Fibroblast of peridontal ligament (primary cell): Measurements from ENCODE around the gene LRCH3.

Source experiments
- DNase-seq: peaks from one replicate; pipeline ENCODE4 v3.0.0-alpha.2; 2010; ENCODE audit errors: extremely low read depth

Gene LRCH3

GRCh38 chr3:197791892-197792647, 1.0 kb downstream of the LRCH3 start:
- peak; percentile 43 for DNase-seq

- DNase-seq: peak; percentile 41
Observed at GRCh38 chr3:197793247-197793646, 2.2 kb downstream of the LRCH3 start.

DNA sequence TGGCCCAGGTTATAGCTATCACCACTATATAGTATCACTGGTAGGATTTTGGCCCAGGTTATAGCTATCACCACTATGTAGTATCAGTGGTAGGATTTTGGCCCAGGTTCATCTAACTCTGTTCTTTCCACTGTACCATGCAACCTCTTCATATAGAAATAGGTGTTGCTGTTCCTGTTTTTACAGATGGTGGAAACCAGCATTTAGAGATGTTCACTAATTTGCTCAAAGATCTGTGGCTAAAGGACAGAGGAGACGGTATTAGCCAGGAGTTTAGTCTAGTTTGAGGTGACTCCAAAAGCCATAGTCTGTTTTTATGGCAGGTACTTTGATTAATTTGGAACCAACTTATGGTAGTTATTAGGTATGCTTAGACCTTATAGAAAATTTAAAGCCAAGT, 3.1 kb downstream of the LRCH3 start:
- DNase-seq: no peak

- DNase-seq: peak; percentile 84
Observed at GRCh38 chr3:197795200-197795599, 4.1 kb downstream of the LRCH3 start.

- DNase-seq: no peak
Observed at GRCh38 chr3:197796087-197796486, 5.0 kb downstream of the LRCH3 start.

- DNase-seq: no peak
Observed at GRCh38 chr3:197798863-197799262, 7.8 kb downstream of the LRCH3 start.

GRCh38 chr3:197800379-197800778, 9.3 kb downstream of the LRCH3 start:
- no peak for DNase-seq

DNA sequence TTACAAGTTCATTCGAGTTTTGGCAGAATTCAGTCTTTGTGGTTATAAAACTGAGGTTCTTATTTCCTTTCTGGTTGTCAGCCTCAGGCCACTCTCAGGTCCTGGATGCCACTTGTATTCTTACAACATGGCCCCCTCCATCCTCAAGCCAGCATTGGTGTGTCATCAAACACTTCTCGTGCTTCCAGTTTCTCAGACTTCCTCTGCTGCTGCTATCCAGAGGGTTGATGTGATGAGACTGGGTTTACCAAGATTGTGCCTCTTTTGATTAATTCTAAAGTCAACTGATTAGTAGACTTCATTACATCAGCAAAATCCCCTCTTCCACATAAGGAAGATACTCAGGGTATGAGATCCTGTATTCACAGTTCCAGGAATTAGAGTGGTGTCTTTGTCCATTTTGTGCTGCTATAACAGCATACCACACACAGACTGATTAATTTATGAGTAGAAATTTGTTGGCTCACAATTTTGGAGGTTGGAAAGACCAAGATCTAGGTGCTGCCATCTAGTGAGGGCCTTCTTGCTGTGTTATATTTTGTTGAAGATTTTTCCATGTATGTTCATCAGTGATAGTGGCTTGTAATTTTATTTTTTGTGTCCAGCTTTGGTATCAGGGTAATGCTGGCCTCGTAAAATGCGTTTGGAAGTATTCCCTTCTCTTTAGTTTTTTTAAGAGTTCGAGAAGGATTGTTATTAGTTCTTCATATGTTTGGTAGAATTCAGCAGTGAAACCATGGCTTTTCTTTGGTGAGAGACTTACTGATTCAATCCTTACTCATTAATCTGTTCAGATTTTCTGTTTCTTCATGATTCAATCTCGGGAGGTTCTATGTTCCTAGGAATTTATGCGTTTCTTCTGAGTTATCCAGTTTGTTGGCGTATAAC, 11.1 kb downstream of the LRCH3 start:
- peak; percentile 45 for DNase-seq

DNA sequence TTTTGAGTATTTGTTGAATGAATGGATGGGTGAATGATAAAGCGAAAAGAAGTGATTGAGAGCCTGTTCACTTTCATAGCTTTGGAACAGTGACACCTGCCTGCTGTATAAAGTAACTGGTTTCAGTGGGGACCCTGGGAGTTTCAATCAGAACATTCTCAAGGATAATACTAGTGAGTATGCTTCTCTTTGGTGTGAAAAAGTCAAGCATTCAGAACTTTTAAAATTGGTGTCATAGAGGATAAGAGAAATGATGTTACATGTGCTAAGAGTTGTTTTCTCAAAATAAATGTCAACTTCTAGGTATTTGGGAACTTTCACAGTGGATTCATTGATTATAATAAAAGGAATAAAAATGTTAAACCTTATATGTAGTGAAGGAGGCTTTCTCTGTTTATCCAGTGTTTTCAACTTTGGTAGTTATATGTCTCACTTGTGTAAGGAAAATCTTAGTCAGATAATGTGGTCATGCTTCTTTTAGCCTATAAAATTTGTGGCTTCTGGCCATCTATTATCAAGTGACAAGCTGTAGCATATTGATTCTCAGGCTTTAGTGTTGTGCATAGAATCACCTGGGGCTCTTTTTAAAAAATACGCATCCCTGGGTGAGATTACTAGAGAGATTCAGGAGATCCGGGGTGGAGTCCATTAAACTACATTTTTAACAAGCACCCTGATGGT, 11.9 kb downstream of the LRCH3 start:
- no peak for DNase-seq

DNA sequence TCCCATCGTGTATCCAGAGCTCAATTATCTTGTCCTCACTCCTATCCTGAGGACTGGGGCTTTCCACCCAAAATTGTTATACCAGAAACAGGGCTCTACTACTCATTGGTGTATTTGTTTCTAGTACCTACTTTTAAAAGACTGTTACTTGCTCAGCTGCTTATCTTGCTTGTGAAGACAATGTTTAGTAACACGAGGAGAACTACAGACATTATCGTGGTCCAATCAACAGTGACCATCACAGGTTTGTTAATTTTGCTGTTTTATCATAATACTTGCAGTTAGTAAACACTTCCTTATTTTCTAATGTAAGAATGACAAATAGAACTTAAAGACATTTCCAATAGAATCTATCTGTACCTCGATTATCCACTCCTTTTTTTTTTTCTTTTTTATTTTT, 13.5 kb downstream of the LRCH3 start:
- DNase-seq: no peak

- DNase-seq: peak; percentile 56
Observed at GRCh38 chr3:197807969-197808587, 17.0 kb downstream of the LRCH3 start.

DNA sequence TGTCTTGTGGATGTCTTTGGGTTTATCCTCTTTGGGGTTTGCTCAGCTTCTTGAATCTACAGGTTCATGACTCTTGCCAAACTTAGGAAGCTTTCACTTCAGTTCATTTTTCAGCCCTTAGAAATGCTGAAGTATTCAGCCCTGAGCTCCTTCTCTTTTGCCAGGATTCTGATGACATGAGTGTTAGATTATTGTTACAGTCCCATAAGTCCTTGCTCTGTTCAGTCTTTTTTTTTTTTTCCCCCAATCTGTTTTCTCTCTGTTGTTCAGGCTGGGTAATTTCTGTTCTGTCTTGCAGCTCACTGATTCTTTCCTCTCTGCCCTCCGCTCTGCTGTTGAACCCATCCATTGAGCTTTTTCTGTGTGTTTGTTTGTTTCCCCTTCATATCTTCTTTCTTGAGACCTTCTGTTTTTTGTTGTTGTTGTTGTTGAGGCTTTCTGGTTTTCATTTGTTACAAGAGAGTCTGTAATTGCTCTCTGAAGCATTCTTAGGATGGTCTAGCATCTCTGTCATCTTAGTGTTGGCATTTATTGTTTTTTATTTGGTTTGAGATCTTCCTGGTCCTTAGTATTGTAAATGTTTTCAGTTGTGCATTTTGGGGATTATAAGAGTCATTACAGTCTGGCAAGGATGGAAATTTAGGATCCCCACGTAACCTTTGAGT, 18.4 kb downstream of the LRCH3 start:
- DNase-seq: peak; percentile 92

DNA sequence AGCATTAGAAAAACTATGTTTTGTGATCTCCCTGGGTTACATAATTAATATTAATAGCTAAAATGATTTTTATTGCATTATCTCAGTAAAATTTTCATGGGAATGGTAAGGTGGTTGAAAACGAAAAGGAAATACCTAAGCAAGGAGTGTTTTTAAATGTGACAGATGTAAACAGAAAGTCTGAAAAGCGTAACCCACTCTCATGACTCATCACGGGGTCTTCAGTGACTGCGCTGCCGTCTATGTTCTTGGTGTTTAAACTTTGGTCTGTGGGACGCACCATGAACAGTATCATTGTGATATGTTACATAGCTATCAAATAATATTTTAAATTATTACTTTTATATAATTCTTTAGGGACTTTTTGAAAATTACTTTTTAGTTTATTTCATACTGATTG, 19.8 kb downstream of the LRCH3 start:
- no peak for DNase-seq

DNA sequence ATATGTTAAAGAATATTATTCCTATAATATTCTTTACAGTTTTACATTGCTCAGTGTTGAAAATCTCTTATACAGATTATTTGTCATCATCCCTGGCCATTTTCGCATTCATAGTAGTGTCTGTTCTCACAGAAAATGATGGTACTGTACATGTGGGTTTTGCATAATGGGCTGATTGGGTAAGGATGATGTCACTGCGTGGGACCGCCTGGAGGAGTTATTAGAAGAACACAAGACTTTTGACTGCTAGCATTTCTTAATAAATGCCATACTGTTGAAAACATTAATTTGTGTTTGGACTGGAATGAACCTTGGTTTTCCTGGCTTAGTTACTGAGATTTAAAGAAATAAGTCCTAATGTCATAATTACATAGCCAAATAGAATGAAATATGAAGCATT, 20.3 kb downstream of the LRCH3 start:
- DNase-seq: peak; percentile 83

DNA sequence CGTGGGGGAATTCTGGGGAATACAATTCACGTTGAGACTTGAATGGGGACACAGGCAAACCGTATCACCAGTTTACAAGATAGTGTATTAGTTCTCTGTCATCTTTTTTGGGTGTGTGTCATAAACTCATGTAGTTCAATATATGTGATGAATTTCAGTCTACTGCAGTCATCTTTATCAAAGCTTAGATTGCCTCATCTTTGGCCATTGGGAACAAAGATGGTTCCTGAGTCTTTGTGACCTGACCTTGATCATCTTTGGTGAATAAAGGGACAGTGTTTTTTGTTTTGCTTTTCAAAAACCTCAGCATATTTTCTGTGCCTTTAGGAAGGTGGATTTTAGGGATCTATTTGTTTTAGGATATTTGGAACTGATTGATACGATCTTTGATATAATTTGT, 23.3 kb downstream of the LRCH3 start:
- no peak for DNase-seq

DNA sequence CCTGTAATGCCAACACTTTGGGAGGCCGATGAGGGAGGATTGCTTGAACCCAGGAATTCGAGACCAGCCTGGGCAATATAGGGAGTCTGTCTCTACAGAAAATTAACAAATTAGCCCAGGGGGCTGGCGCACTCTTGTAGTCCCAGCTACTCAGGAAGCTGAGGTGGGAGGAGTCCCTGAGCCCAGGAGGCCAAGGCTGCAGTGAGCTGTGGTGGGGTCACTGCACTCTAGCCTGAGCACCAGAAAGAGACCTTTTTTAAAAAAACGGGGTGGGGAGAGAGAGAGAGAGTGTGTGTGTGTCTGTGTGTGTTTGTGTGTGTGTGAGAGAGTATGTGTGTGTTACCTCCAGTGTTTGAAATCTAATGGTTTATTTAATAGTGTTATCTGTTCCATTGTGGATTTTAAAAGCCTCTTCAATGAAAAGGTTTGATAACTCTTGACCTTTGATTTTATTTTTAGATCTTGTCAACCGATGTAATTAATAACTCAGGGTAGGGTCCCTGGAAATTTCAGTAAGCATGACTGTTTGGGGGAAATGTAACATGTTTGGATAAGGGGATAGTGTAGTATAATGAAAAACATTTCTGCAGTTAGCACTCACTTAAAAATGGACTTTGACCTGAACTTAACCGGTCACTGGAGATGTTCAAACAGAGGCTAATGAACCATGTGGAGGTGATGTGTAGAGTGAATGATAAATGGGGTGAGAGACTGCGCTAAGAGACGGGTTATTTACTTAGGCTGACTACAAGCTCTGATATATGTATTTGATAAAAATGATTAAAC, 29.7 kb downstream of the LRCH3 start:
- no peak for DNase-seq

DNA sequence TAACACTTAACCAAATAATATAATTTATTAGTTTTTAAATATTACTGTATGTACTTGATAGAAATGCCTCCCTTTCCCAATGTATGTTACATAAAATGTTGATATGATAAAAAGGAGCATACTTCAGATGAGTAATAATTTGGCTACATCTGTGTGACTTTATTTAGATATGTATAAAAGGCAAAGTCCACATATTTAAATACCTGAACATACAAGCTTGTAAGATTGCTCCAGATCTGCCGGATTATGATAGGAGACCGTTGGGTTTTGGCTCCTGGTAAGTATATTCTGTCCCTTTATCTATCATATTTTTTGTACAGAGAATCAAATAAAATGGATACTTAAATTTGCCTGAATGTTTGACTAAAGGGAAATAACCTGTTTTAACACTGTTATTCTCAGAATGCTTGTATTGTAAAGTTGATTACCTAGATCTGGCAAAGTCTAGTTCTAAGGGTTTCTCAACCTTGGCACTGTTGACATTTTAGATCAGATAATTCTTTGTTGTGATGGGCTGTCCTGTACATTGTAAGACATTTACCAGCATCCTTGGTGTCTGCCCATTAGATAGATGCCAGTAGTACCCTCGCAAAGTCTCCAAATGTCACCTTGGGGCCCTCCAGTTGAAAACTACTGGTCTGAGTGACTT, 38.5 kb downstream of the LRCH3 start:
- no peak for DNase-seq

GRCh38 chr3:197830308-197830966, 39.4 kb downstream of the LRCH3 start:
- DNase-seq: no peak

DNA sequence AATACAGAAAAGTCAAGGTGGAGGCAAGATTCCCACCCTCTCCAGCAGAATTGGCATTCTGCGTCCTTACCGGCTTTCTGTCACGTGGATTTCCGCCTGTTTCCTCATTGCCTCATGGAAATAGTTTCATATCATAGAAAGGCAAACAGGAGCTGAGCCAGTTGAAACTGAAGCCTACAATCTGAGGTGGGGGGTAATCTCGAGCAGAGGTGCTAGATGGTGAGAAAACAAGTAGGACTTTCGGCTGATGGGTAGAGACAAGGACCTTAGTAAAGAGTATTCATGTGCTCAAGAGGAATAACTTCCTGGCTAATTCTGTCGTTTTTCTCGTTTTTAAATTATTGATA, 39.9 kb downstream of the LRCH3 start:
- DNase-seq: no peak
